NCI-H2196 (cell line): ENCODE measurements around the gene C1orf53.
"Not testable (repeated sequence)": the region's sequence is repeated elsewhere in the genome, so short reads cannot be mapped to it uniquely, and the experiment has no call there.

Source experiments
- DNase-seq: peaks from one replicate; lab custom pipeline; 2025; ENCODE audit not compliant: unreplicated experiment; lab: John Stamatoyannopoulos, UW

C1orf53 gene

GRCh38 chr1:197902454-197903195 is at the start of gene C1orf53:
Gene C1orf53 (plus strand): TSS chr1:197902630. CDS start chr1:197902650, 20 bp downstream.
- DNase-seq, result peak; percentile 88

GRCh38 chr1:197855751-197856150 is 46.7 kb upstream of the C1orf53 start:
- not testable (repeated sequence) for DNase-seq

GRCh38 chr1:197857477-197857876 is 45.0 kb upstream of the C1orf53 start:
- no peak for DNase-seq

GRCh38 chr1:197859024-197859423 is 43.4 kb upstream of the C1orf53 start:
- no peak for DNase-seq

- no peak for DNase-seq
Measured at GRCh38 chr1:197862221-197862620, 40.2 kb upstream of the C1orf53 start.

GRCh38 chr1:197862671-197863070 is 39.8 kb upstream of the C1orf53 start:
- DNase-seq, result no peak

GRCh38 chr1:197865809-197866208 is 36.6 kb upstream of the C1orf53 start:
- DNase-seq, result no peak

- no peak for DNase-seq
Measured at GRCh38 chr1:197868751-197869489, 33.5 kb upstream of the C1orf53 start.

- DNase-seq, result no peak
Measured at GRCh38 chr1:197869490-197870077, 32.8 kb upstream of the C1orf53 start.

- DNase-seq, result no peak
Measured at GRCh38 chr1:197876894-197877293, 25.5 kb upstream of the C1orf53 start.

GRCh38 chr1:197880385-197880784 is 22.0 kb upstream of the C1orf53 start:
- DNase-seq, result not testable (repeated sequence)

GRCh38 chr1:197882241-197882640 is 20.2 kb upstream of the C1orf53 start:
- DNase-seq, result not testable (repeated sequence)

- no peak for DNase-seq
Measured at GRCh38 chr1:197884173-197884572, 18.3 kb upstream of the C1orf53 start.

- no peak for DNase-seq
Measured at GRCh38 chr1:197890936-197891335, 11.5 kb upstream of the C1orf53 start.

GRCh38 chr1:197892684-197893083 is 9.7 kb upstream of the C1orf53 start:
- no peak for DNase-seq

- DNase-seq, result no peak
Measured at GRCh38 chr1:197896301-197896700, 6.1 kb upstream of the C1orf53 start.

GRCh38 chr1:197899037-197899436 is 3.4 kb upstream of the C1orf53 start:
- no peak for DNase-seq

GRCh38 chr1:197902131-197902453 is 338 bp upstream of the C1orf53 start:
- DNase-seq, result peak; percentile 38

- DNase-seq, result no peak
Measured at GRCh38 chr1:197903196-197903514, 725 bp downstream of the C1orf53 start.

- no peak for DNase-seq
Measured at GRCh38 chr1:197904126-197904787, 1.8 kb downstream of the C1orf53 start.

GRCh38 chr1:197905699-197906351 is 3.4 kb downstream of the C1orf53 start:
- no peak for DNase-seq
